Uterus (tissue), 4 donors: Measurements from ENCODE around the gene PGC. TPM values are rescaled to one million over a fixed set of nuclear protein-coding genes. Genes with fewer than 3 reads are reported as not detected.

Experiments
- DNase-seq, 2 donors: peaks; one replicate each; pipeline ENCODE4 v3.0.0-alpha.2; 2019 to 2020
- H3K27ac ChIP-seq, 2 donors: fragments of 200-600 bp; sonication (generic); 1 replicate in 1 of 2; 2 replicates in 1 of 2; pipeline ENCODE4 v1.5.1; 2016 to 2018
- H3K27me3 ChIP-seq, 2 donors: fragments of 200-600 bp; sonication (generic); one replicate each; pipeline ENCODE4 v1.5.1; 2018 to 2019; ENCODE audit warnings: control low read depth in 1 of 2
- H3K36me3 ChIP-seq, 2 donors: fragments of 200-600 bp; sonication (generic); one replicate each; pipeline ENCODE4 v1.5.1; 2019; ENCODE audit warnings: control low read depth in 1 of 2
- H3K4me1 ChIP-seq, 2 donors: fragments of 200-600 bp; sonication (generic); one replicate each; pipeline ENCODE4 v1.5.1; 2018 to 2019; ENCODE audit warnings: control low read depth in 1 of 2
- H3K4me3 ChIP-seq, 2 donors: fragments of 200-600 bp; sonication (generic); 1 replicate in 1 of 2; 2 replicates in 1 of 2; pipeline ENCODE4 v1.5.1; 2018 to 2019; ENCODE audit warnings: mild to moderate bottlenecking in 1 of 2
- H3K9me3 ChIP-seq, 2 donors: fragments of 200-600 bp; sonication (generic); one replicate each; pipeline ENCODE4 v1.5.1; 2019; ENCODE audit warnings: control low read depth in 1 of 2
- CTCF ChIP-seq, 4 experiments: fragments of 200-600 bp in 2 of 4; fragments of 450-650 bp in 2 of 4; sonication (generic) in 2 of 4; IDR thresholded peaks; one replicate each; pipeline ENCODE4 v1.5.1; 2016 to 2019; ENCODE audit warnings: antibody characterized with exemption in 4 of 4, mild to moderate bottlenecking in 2 of 4, moderate library complexity in 1 of 4
- POLR2A ChIP-seq, 2 donors: fragments of 450-650 bp; IDR thresholded peaks; one replicate each; pipeline ENCODE4 v1.6.1; 2016; ENCODE audit warnings: antibody characterized with exemption in 2 of 2, mild to moderate bottlenecking in 1 of 2, moderate library complexity in 1 of 2
- intact Hi-C: fragments of 100-400 bp; cut with DNase I; formaldehyde crosslinking; loops from one replicate; pipeline ENCODE4 v1.15.1; 2023; ENCODE audit warnings: low total_unique reads
- total RNA-seq, 4 donors: library from RNA; depleted of rRNA in 3 of 4; stranded (reverse); fragments of >200 nt in 3 of 4; gene quantifications; one replicate each; pipeline versions ENCODE4 v1.1.0 to v1.2.4, GENCODE V29; 2014 to 2023
- donor health status: DM: yes; HTN: yes; CAD: no.

PGC gene
- total RNA-seq, 4 donors from 2014 or later: 0.91 to 2.1 TPM; not detected in 2

- TF ChIP-seq POLR2A (IDR thresholded peaks at IDR 0.05) (no peak), CTCF (IDR thresholded peaks at IDR 0.05) (no peak)
- intact Hi-C loops: no loop called here
- Histone ChIP-seq H3K9me3 (no peaks in the 10 kb centered on the region), H3K36me3 (no peaks in the 10 kb centered on the region), H3K27me3 (no peaks in the 10 kb centered on the region), H3K4me3 (no peak overlapping the region), H3K27ac (peak overlapping the region in 1 of 2 donors; percentile 23), H3K4me1 (peaks cover 0 to 21% of the 10 kb centered on the region in 2 donors)
- peak; percentile 49 to 51 for DNase-seq
Observed at GRCh38 chr6:41713159-41713649, 34.0 kb downstream of the PGC start.

DNA sequence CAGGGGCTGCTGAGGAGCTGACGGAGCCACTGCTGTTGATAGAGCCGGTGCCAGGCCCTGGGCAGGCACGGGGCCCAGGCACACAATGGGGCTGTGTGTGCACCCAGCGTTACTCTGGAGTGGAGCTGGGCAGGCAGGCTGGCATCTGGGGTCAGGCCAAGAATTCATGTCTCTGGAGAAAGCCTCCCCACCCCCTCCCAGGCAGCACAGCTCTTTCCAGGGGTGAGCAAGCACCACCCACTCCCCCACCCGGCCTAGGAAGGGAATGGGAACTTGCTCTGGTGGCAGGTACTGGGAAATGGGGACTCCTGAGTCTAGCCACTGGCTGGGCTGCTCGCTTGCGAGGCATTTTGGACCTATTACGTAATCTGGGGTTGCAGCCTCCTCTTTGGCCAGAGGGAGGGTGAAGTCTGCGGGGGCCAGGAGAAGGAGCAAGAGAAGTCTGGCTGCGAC, 34.5 kb downstream of the PGC start:
- no peaks in the 10 kb centered on the region for H3K27me3 ChIP-seq
- no peaks in the 10 kb centered on the region for H3K36me3 ChIP-seq
- TF ChIP-seq CTCF (IDR thresholded peaks at IDR 0.05): no peak
- TF ChIP-seq POLR2A (IDR thresholded peaks at IDR 0.05): no peak
- peak in 1 of 2 donors; percentile 34 for DNase-seq
- intact Hi-C loops: no loop called here
- peak overlapping the region in 1 of 2 donors; percentile 23 for H3K27ac ChIP-seq
- H3K4me3 ChIP-seq: no peak overlapping the region
- H3K9me3 ChIP-seq: no peaks in the 10 kb centered on the region
- peaks cover 0 to 21% of the 10 kb centered on the region in 2 donors for H3K4me1 ChIP-seq

- TF ChIP-seq POLR2A (IDR thresholded peaks at IDR 0.05) (no peak), CTCF (IDR thresholded peaks at IDR 0.05) (no peak)
- H3K4me1 ChIP-seq: peaks cover 0 to 14% of the 10 kb centered on the region in 2 donors
- DNase-seq: no peak
- H3K4me3 ChIP-seq: no peak overlapping the region
- H3K27ac ChIP-seq: no peak overlapping the region
- H3K9me3 ChIP-seq: no peaks in the 10 kb centered on the region
- H3K36me3 ChIP-seq: no peaks in the 10 kb centered on the region
- intact Hi-C loops: no loop called here
- no peaks in the 10 kb centered on the region for H3K27me3 ChIP-seq
Observed at GRCh38 chr6:41711323-41712038, 35.7 kb downstream of the PGC start.

GRCh38 chr6:41709375-41709774, 37.8 kb downstream of the PGC start:
- no peak for DNase-seq
- TF ChIP-seq POLR2A (IDR thresholded peaks at IDR 0.05): no peak
- TF ChIP-seq CTCF (IDR thresholded peaks at IDR 0.05): no peak
- intact Hi-C loops: no loop called here
- no peak overlapping the region for H3K4me3 ChIP-seq
- H3K9me3 ChIP-seq: no peaks in the 10 kb centered on the region
- H3K4me1 ChIP-seq: peaks cover 0 to 20% of the 10 kb centered on the region in 2 donors
- no peaks in the 10 kb centered on the region for H3K36me3 ChIP-seq
- H3K27ac ChIP-seq: no peak overlapping the region
- H3K27me3 ChIP-seq: no peaks in the 10 kb centered on the region

- no peaks in the 10 kb centered on the region for H3K27me3 ChIP-seq
- H3K27ac ChIP-seq: no peak overlapping the region
- H3K4me3 ChIP-seq: no peak overlapping the region
- no peaks in the 10 kb centered on the region for H3K9me3 ChIP-seq
- intact Hi-C loops: no loop called here
- DNase-seq: no peak
- H3K36me3 ChIP-seq: no peaks in the 10 kb centered on the region
- TF ChIP-seq POLR2A (IDR thresholded peaks at IDR 0.05) (no peak), CTCF (IDR thresholded peaks at IDR 0.05) (no peak)
- peaks cover 0 to 20% of the 10 kb centered on the region in 2 donors for H3K4me1 ChIP-seq
Observed at GRCh38 chr6:41708856-41709255, 38.3 kb downstream of the PGC start.
